Stimulated activated CD4-positive, alpha-beta T cell treated with anti-CD3 and anti-CD28 coated beads, Interleukin-15, amount 100 ng/mL, for 48 hours (primary cell): ENCODE data around the gene ITPRID2.
"Not testable (repeated sequence)": the region's sequence is repeated elsewhere in the genome, so short reads cannot be mapped to it uniquely, and the experiment has no call there.

Experiments
- DNase-seq, 2 donors: peaks; one replicate each; pipeline ENCODE4 v3.0.0-alpha.2; 2020; ENCODE audit warnings: low read depth in 2 of 2

ITPRID2 gene

DNA sequence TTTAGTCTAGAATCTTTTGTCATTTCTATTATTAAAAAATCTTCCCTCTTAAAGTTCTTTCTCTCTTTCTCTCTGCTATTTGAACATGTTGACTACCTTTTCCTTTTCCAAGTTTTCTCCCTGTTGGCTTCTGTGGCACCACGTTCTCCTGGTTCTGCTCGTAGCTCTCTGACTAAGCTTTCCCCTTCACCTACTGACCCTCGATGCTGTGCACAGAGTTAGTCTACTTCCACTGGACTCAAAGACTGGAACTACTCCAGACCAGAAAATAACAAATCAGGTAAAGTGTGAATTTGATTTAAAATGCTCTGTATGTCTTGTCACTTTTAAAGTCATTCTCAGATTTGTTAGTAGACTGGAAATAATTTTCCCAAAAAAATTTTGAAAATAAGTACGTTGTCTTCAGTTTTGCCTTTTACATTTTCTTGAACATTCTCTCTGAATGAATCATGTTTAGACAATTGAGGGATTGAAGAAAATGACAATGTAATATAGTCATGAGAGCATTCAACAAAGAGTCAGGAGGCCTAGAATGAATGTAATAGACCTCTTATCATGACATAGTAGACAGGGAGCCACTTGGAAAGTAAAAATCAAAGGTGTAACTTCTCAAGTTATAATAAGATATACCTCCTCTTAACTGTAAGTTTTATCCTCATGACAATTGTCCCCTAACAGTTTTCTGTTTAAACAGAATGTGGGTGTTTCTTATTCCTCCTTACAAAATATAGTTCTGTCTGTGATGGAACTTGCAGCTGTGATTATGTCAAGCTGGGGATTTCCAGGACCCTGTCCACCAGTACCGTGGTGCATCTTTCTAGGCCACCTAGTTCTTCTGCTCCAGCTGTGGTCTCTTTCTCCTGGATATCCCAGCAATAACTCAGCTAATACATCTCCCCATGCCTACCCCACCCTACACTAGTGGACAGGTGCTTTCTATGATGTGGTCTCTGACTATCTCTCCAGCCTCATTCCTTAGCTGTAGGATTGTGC lies 25.5 kb downstream of the ITPRID2 start:
- DNase-seq = no peak

DNA sequence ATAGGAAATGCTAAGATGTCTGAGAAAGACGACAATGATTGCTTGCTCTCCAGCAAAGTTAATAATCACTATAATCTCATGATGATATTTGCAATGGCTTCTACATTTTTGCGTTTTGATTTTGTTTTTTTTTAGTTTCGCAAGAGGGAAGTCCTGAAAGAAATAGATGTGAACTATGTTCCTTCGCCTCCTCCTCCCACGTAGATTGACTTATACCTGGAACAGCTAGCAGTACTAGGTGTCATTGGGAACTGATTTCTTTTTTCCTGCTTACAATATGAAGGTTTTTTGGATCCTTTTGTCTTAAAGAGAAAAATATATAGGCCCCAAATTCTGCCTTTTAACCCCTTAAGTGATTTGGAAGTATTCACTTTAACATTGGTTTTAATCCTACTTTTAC lies 26.7 kb downstream of the ITPRID2 start:
- DNase-seq = no peak

DNA sequence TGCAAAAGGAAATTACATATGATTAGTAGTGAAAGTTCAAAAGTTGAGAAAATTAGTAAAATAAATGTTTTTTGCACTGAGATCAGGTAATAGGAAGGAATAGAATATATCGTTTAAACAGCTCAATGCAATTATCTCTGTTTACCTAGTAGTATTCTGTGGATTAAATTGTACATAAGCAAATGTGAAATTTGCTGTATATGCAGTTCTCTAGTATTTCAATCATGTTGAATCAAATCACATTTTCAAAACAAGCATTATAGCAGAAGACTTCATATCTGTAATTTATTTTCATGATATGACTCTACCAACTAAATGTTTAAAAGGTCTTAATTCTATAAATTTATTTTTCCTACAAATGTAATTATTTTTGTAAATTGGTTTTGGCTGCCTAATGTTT lies 31.6 kb downstream of the ITPRID2 start:
- DNase-seq = no peak

DNA sequence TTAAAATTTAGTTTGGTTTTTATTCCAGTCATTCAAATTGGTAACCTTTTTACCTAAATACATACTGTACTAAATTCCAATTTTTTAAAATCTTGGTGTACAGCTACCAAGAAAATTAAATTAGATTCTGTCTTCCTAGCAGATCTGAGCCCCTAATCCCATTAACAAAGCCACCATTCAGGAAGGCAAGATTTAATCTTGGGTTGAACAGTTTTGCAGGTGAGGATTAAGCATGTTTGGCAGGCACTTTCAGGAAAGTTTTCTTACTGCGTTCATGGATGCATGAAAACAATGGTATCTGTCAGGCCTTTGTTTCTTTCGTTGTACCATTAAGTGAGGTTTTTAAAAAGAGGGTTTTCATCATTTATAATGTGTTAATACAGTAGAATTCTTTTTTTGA lies 32.8 kb downstream of the ITPRID2 start:
- no peak for DNase-seq

DNA sequence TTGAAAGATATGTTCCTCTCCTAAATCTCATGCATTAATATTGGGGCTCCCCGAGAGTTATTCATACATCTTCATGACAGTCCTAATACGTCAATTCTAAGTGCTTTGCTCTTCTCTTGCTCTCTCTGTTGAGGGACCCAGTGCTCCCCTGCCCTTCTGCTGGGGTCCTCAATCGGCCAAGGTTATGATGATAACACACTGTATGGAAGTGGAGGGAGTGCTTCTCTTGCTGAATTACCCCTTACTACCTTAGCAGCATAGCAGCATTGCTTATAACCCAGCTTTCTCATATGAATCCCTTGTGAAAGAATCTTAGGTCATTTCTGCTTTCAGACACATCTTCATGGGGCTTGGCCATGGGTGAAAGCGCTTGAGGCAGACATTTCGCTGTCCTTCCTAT lies 43.2 kb downstream of the ITPRID2 start:
- no peak for DNase-seq

DNA sequence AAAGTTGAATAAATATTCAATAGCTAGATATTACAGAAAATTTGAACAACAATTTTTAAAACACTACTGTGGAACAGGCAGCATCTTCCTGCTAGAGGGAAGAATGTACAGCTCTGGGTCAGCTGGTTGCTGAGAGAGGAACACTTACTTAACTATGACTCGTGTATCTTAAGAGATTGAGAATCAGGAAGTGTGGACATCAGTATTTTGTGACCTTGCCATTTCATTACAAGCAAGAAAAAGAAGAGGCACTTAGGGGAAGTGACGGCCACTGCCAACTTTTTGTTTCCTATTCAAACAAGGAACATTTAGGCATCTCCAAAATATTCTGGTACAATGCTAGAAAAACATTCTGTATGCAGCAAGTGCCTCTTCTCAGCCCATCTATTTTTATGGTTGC lies 45.9 kb downstream of the ITPRID2 start:
- no peak for DNase-seq

DNA sequence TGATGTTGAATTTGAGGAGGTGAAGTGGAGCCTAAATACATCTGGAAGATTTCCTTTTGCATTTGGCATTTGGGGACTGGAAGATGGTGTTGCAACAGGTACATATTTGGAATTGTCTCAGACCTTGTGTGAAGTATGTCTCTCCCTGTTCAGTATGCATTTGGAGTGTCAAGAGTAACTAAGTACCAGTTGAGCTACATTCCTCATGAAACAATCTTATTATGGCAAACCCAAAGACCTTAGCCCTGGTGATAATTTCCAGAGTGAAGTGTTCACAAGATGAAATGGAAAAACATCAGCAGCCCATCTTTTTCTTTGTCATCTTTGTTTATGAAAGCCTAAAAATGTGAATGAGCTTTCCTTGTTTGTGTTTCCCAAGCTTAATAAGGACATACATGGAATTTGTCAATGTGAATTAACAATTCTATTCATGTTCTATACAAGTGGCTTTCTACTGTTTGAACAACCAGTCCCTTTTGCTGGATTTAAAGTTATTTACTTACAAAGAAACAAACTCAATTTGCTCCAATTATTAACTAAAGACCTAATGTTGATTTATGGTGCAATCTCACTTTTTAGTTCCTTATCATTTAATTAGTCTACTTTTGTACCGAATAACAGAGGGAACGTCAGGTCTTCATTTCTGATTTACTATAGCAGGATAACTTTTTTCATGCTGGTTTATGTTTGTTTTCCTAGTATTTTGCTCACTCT lies 52.0 kb downstream of the ITPRID2 start:
- no peak for DNase-seq

DNA sequence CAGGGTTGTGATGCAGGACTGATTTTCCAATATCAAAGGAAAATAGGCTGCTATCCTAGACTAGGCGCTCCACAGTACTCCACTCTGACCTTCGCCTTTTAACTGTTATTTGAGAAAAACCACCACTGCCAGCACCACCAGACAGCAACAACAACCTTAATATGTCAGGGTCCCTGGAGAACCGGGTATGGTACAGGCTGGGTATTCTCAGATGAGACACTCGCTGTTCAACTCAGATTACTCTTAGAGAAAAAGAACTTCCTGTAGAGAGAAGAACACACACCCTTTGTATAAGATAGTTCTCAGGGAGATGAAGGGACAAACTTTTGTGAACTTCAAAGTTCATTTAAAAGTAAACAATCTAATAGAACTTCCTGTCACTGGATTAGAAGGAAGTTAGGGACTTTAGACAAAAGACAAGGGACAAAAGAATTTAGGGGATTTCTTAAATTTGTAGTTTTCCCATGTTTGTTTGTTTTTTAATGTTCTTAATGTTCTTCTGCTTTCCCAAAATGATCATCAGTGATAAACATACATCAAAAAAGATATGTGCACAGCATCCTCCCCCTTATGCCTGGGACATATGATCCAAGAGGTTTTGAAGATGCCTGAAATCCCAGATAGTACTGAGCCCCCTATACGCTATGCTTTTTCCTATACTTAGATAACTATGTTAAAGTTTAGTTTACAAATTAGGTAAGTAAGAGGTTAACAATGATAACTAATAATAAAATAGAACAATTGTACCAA lies 52.8 kb downstream of the ITPRID2 start:
- DNase-seq = no peak

DNA sequence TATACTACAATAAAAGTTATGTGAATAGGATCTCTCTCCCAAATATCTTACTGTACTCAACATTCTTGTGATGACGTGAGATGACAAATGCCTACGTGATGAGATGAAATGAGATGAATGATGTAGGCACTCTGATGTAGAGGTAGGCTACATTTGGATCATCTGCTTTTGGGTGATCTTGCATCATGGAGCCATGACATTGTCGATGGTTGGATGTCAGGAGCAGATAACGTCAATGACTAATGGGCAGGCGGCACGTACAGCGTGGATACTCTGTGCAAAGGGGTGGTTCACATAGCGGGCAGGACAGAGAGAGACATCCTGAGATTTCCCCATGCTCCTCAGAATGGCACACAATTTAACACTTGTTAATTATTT lies 53.4 kb downstream of the ITPRID2 start:
- DNase-seq = no peak

DNA sequence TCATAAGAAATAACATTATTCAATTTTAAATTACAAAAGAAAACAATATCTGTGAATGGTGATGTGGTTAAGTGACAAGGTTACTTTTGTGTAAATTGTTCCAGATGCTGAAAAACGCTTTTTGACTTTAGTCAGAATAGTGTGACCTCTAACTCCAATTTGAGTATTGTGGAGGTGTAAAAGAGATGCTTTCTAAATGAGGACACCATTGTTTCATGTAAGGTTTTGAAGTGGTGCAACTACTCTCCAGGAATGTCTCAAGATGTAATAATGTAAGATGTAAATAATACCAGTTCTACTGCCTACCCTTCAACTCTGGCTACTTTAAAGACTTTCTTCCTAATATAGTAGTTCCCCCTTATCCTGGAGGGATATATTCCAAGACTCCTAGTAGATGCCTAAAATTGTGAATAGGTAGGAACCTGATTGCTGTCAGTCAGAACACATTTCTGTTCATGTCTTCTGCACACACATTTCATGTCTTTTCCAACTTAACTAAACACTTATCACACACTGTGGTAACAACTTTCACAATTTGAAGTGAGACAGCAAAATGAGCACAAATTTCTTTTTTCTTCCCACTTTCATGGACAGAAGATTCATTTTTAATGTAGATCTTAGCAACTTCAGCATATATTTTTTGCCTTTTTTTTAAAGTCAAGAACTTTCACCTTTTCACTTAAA lies 55.1 kb downstream of the ITPRID2 start:
- DNase-seq = no peak

DNA sequence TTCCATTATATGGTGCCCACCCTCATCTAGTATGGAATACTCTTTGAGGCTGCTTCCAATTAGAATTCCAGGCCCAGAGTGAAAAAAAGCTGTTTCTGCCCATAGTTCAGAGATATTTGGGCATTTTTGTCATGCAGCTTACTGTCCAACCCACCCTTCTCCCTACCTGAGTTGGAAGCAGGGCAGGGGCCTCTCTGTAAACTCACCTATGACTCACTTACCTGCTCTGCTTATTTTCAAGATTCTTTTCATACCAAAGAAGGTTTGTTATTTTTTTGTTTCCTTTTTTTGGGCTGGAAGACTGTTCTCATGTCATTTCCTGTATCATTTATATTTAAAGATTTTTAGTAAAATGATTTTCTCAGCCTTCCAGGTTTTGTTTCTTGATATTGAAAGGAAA lies 55.7 kb downstream of the ITPRID2 start:
- no peak for DNase-seq

DNA sequence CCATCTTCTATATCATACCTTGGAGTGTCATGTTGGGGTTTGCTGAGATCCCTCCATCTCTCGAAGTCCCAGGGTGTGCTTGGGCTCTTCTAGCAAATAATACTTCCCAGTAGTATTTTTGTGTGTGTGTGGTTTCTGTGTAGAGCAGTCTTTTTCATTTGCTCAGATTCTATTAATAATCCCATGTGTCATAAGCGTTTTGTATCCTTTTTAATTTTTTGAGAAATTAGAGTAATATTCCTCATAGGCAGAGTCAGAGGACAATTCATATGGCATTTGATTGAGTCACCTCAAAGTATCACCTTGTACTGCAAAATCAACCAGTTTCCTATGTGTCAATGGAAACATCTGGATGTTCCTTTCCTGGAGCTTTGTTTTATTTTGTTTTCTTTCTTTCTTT lies 56.7 kb downstream of the ITPRID2 start:
- no peak for DNase-seq

DNA sequence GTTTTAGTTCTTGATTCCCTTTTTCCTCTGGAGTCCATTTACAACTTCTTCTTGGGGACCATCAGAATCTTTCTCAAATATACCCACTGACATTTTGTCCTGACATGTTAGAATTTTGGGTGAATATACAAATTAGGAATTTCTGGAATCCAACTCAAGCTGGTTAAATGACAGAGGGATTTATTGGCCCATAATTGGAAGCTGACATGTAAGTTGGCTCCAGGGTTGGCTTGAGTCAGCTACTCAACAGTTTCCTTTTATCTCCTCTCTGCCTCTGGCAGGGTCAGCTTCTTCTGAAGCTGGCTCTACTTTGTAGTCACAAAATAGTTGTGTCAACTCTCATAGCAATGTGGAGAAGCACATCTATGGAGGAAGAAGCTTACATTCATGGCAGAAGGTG lies 57.5 kb downstream of the ITPRID2 start:
- DNase-seq = no peak

DNA sequence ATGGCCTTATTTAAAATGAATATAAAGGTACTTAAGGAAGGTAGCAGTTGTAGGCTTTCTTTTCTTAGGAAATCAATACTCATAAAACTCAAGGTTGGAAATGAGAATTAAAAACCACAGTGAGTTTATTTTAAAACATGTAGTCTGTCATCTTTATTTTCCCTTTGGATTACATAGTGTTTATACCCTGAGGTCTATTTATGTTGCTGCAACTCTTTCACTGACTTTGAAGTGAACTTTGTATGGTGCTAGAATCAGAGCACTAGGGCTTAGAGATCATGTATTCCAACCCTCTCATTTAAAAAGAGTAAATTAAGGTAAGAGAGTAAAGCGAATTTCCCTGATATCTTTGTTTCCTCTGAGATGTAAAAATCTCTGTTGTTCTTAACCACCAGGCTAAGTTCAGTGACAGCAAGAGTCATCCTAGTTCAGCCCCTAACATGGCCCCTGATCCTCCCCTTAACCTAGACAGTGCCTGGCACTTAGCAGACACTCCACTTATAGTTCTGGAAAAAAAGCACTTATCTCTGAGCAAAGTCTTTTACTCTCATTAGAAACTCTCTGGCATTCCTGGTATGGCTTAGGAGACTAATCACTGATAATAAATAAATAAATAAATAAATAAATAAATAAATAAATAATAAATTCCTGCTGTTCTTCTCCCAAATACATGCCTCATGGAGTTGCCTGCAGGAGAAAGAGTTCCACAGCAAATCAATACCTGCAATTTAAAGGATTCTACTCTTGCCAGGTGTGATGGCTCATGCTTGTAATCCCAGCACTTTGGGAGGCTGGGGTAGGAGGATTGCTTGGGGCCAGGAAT lies 61.1 kb downstream of the ITPRID2 start:
- no peak for DNase-seq

DNA sequence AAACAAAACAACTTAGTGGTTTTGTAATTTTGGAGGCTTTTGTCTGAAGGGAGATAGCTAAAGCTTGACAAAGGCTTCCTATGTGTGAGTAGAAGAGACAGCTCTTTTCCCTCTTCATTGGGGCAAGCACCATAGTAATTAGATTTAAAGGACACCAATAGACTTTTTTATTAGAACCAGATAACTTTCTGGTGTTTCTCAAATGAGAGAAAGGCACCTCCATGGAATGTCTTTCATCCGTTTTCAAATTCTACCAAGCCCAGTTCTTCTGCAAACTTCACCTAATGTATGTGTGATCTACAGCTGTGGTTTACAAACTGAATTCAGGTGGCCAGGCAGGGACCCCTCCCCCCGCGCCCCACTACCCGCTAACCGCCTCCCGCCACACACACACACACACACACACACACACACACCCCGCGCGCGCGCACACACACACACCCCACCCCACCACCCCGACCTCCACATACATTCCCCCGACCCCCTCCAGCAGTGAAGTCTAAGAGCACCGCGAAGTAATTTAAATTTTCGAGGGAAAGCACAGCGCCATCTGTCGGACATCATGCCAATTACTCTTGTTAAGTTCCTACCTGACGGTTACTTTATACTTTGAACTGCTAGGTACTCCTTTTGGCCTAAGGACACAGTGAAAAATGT lies 62.5 kb downstream of the ITPRID2 start:
- peak; percentile 26 to 54 for DNase-seq

DNA sequence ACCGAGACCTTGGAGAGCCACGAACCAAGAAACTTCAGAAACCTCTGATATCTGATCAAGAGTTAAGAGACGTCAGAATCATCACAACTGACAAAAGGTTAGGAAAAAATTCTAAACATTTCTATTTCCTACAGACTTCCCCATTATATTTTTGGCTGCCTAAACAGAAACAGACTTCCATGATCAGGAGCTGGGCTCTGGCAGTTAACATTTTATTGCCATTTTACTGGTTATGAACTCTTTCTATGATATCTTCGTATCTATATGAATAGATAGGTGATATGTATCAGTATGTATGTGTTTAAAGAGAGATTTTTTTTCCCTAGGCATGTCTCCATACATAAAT lies 63.0 kb downstream of the ITPRID2 start:
- DNase-seq = no peak

DNA sequence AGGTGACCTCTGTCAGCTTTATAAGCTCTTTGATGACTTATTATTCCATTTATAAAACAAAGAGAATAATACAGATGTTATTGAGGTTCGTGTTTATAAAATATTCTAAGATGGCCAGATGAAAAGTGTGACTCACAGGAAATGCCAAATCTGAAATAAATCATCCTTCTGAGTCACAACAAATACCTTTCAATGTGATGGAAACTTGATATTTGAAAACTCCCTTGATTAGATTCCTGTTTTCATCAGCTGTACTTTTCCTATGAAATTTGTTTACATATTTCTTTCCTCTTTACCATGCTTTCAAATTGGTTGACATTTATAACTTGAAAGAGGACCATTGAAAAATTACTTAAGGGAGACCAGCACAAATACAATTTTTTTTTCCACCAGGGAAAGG lies 63.5 kb downstream of the ITPRID2 start:
- no peak for DNase-seq

DNA sequence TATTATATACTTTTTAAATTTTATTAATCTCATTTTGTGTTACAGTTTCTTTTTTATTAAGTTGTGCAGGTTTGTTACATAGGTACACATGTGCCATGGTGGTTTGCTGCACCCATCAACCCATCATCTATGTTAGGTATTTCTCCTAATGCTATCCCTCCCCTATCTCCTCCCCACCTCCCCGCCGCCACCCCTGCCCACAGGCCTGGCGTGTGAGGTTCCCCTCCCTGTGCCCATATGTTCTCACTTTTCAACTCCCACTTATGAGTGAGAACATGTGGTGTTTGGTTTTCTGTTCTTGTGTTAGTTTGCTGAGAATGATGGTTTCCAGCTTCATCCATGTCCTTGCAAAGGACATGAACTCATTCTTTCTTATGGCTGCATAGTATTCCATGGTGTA lies 64.3 kb downstream of the ITPRID2 start:
- DNase-seq = not testable (repeated sequence)

DNA sequence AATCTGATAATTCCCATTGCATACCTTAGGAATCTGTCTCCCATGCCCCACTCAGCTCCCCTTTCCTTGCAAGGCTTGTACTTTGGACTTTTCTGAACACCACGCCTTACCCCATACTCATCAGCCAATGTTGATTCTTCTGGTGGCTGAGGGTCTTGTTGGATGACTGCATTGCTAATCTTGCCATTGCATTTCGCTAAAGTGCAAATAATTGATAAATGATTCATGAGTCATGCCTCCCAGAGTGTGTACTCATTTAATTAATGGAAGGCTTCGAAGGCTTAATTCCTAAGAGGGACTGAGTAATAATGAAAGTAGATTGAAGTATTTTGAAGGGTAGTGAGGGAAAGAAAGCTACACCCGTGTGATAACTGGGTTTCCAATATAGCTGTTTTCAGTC lies 66.1 kb downstream of the ITPRID2 start:
- DNase-seq = no peak

DNA sequence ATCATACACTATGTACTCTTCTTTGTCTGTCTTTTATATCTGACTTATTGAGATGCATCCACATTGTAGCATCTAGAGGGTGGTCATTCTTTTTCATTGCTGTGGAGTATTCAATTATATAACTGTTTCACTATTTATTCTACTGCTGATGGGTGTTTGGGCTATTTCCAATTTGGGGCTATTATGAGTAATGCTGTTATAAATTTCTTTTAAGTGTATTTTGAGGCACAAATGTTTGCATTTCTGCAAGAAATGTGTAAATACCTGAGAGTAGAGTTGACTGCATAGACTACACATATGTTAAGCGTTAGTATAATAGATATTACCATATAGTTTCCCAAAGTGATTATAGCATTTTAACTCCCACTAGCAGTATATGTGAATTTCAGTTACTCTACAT lies 67.2 kb downstream of the ITPRID2 start:
- no peak for DNase-seq

DNA sequence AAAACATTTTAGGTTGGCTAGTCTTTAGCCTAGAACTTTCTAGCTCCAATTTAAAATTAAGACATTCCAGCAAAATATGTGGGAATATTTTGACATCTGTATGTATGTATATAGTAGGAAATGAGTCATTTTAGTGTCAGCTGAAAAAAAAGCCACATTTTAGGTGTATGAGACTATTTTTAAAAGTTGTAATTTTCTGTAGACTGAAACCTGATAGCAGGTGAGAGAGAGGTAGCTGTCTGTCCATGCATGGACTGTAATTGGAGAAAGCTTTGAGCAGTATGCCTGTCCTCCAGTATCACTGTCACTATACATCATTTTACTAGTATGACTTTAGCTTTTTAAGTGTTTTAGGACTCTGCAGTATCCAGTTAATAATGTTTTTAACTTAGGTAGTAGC lies 68.0 kb downstream of the ITPRID2 start:
- DNase-seq = no peak
